Measurements from ENCODE around the gene MYRIP. TPM values are rescaled to one million over a fixed set of nuclear protein-coding genes. Genes with fewer than 3 reads are reported as not detected.

MYRIP gene
- total RNA-seq, 2 experiments from 2014 or later, result not detected

GRCh38 chr3:39900462-39901002, 91.1 kb downstream of the MYRIP start:
- Mint-ChIP-seq H3K27ac (no peak overlapping the region), H3K36me3 (no peaks in the 10 kb centered on the region), H3K27me3 (no peaks in the 10 kb centered on the region), H3K4me3 (no peak overlapping the region), H3K9me3 (ENCODE audit: low read depth) (no peaks in the 10 kb centered on the region), H3K4me1 (no peaks in the 10 kb centered on the region)
- DNase-seq, result no peak
- CTCF ChIA-PET, result no interaction called here
- no peak for ATAC-seq

- Mint-ChIP-seq H3K4me1 (no peaks in the 10 kb centered on the region), H3K9me3 (ENCODE audit: low read depth) (no peaks in the 10 kb centered on the region), H3K4me3 (no peak overlapping the region), H3K27ac (no peak overlapping the region), H3K27me3 (no peaks in the 10 kb centered on the region), H3K36me3 (no peaks in the 10 kb centered on the region)
- DNase-seq (no peak), ATAC-seq (no peak)
- CTCF ChIA-PET, result no interaction called here
These were observed 93.8 kb downstream of the MYRIP start for GRCh38 chr3:39903253-39903652.

GRCh38 chr3:39905788-39906187, 96.4 kb downstream of the MYRIP start:
- no peak overlapping the region for H3K4me3 Mint-ChIP-seq
- no peaks in the 10 kb centered on the region for H3K27me3 Mint-ChIP-seq
- H3K27ac Mint-ChIP-seq, result no peak overlapping the region
- no peaks in the 10 kb centered on the region for H3K36me3 Mint-ChIP-seq
- no peak for DNase-seq
- no peaks in the 10 kb centered on the region for H3K9me3 Mint-ChIP-seq (ENCODE audit: low read depth)
- H3K4me1 Mint-ChIP-seq, result no peaks in the 10 kb centered on the region
- no peak for ATAC-seq
- CTCF ChIA-PET, result no interaction called here

GRCh38 chr3:39907981-39908380, 98.6 kb downstream of the MYRIP start:
- no peaks in the 10 kb centered on the region for H3K36me3 Mint-ChIP-seq
- H3K4me3 Mint-ChIP-seq, result no peak overlapping the region
- CTCF ChIA-PET, result no interaction called here
- no peaks in the 10 kb centered on the region for H3K27me3 Mint-ChIP-seq
- ATAC-seq (no peak), DNase-seq (no peak)
- no peaks in the 10 kb centered on the region for H3K9me3 Mint-ChIP-seq (ENCODE audit: low read depth)
- H3K27ac Mint-ChIP-seq, result no peak overlapping the region
- H3K4me1 Mint-ChIP-seq, result no peaks in the 10 kb centered on the region

GRCh38 chr3:39910135-39910534, 100.7 kb downstream of the MYRIP start:
- CTCF ChIA-PET, result no interaction called here
- Mint-ChIP-seq H3K27ac (no peak overlapping the region), H3K9me3 (ENCODE audit: low read depth) (no peaks in the 10 kb centered on the region), H3K36me3 (no peaks in the 10 kb centered on the region), H3K27me3 (no peaks in the 10 kb centered on the region), H3K4me3 (no peak overlapping the region), H3K4me1 (no peaks in the 10 kb centered on the region)
- no peak for DNase-seq
- no peak for ATAC-seq

- CTCF ChIA-PET, result no interaction called here
- no peak overlapping the region for H3K4me3 Mint-ChIP-seq
These were observed 101.5 kb downstream of the MYRIP start for GRCh38 chr3:39910826-39911464.

GRCh38 chr3:39911465-39912309, 102.3 kb downstream of the MYRIP start:
- no peak overlapping the region for H3K27ac Mint-ChIP-seq
- CTCF ChIA-PET, result no interaction called here
- H3K9me3 Mint-ChIP-seq (ENCODE audit: low read depth), result no peaks in the 10 kb centered on the region
- H3K4me1 Mint-ChIP-seq, result no peaks in the 10 kb centered on the region
- H3K27me3 Mint-ChIP-seq, result no peaks in the 10 kb centered on the region
- no peak for DNase-seq
- no peak for ATAC-seq
- no peak overlapping the region for H3K4me3 Mint-ChIP-seq
- H3K36me3 Mint-ChIP-seq, result no peaks in the 10 kb centered on the region

More at GRCh38 chr3:39910826-39911464, 101.5 kb downstream of the MYRIP start:
- no peak for ATAC-seq
- DNase-seq, result no peak
- Mint-ChIP-seq H3K27ac (no peak overlapping the region), H3K27me3 (no peaks in the 10 kb centered on the region), H3K9me3 (ENCODE audit: low read depth) (no peaks in the 10 kb centered on the region), H3K36me3 (no peaks in the 10 kb centered on the region), H3K4me1 (no peaks in the 10 kb centered on the region)

- Mint-ChIP-seq H3K27me3 (no peaks in the 10 kb centered on the region), H3K9me3 (ENCODE audit: low read depth) (no peaks in the 10 kb centered on the region), H3K27ac (no peak overlapping the region), H3K4me1 (no peaks in the 10 kb centered on the region), H3K4me3 (no peak overlapping the region), H3K36me3 (no peaks in the 10 kb centered on the region)
- CTCF ChIA-PET, result no interaction called here
- ATAC-seq (no peak), DNase-seq (no peak)
These were observed 105.6 kb downstream of the MYRIP start for GRCh38 chr3:39915027-39915426.

GRCh38 chr3:39917065-39917773, 107.8 kb downstream of the MYRIP start:
- CTCF ChIA-PET, result interaction anchor here (0.9 kb wide), 1 partner anchor 36 kb away, joined by 3 read pairs; no protein-coding TSS in a partner anchor
- Mint-ChIP-seq H3K4me1 (no peaks in the 10 kb centered on the region), H3K36me3 (no peaks in the 10 kb centered on the region)

GRCh38 chr3:39919281-39919680, 109.9 kb downstream of the MYRIP start:
- DNase-seq (no peak), ATAC-seq (no peak)
- H3K36me3 Mint-ChIP-seq, result no peaks in the 10 kb centered on the region
- H3K9me3 Mint-ChIP-seq (ENCODE audit: low read depth), result no peaks in the 10 kb centered on the region
- H3K4me3 Mint-ChIP-seq, result no peak overlapping the region
- H3K27me3 Mint-ChIP-seq, result no peaks in the 10 kb centered on the region
- CTCF ChIA-PET, result no interaction called here
- H3K27ac Mint-ChIP-seq, result no peak overlapping the region
- no peaks in the 10 kb centered on the region for H3K4me1 Mint-ChIP-seq

More at GRCh38 chr3:39917065-39917773, 107.8 kb downstream of the MYRIP start:
- Mint-ChIP-seq H3K9me3 (ENCODE audit: low read depth) (no peaks in the 10 kb centered on the region), H3K4me3 (no peak overlapping the region), H3K27me3 (no peaks in the 10 kb centered on the region), H3K27ac (no peak overlapping the region)
- no peak for ATAC-seq
- DNase-seq, result no peak

GRCh38 chr3:39920271-39920670, 110.9 kb downstream of the MYRIP start:
- H3K9me3 Mint-ChIP-seq (ENCODE audit: low read depth), result no peaks in the 10 kb centered on the region
- CTCF ChIA-PET, result no interaction called here
- no peaks in the 10 kb centered on the region for H3K4me1 Mint-ChIP-seq
- ATAC-seq, result no peak
- no peaks in the 10 kb centered on the region for H3K36me3 Mint-ChIP-seq
- no peak overlapping the region for H3K4me3 Mint-ChIP-seq
- DNase-seq, result no peak
- H3K27me3 Mint-ChIP-seq, result no peaks in the 10 kb centered on the region
- H3K27ac Mint-ChIP-seq, result no peak overlapping the region

- no peak overlapping the region for H3K27ac Mint-ChIP-seq
- CTCF ChIA-PET, result no interaction called here
These were observed 118.1 kb downstream of the MYRIP start for GRCh38 chr3:39927479-39927878.

GRCh38 chr3:39933986-39934693, 124.7 kb downstream of the MYRIP start:
- H3K4me1 Mint-ChIP-seq, result no peaks in the 10 kb centered on the region
- CTCF ChIA-PET, result no interaction called here

More at GRCh38 chr3:39927479-39927878, 118.1 kb downstream of the MYRIP start:
- no peaks in the 10 kb centered on the region for H3K9me3 Mint-ChIP-seq (ENCODE audit: low read depth)
- peaks cover 2% of the 10 kb centered on the region for H3K27me3 Mint-ChIP-seq
- no peak overlapping the region for H3K4me3 Mint-ChIP-seq
- DNase-seq (no peak), ATAC-seq (no peak)
- H3K36me3 Mint-ChIP-seq, result no peaks in the 10 kb centered on the region
- no peaks in the 10 kb centered on the region for H3K4me1 Mint-ChIP-seq

More at GRCh38 chr3:39933986-39934693, 124.7 kb downstream of the MYRIP start:
- DNase-seq (no peak), ATAC-seq (no peak)
- Mint-ChIP-seq H3K27ac (no peak overlapping the region), H3K27me3 (peaks cover 2% of the 10 kb centered on the region), H3K9me3 (ENCODE audit: low read depth) (no peaks in the 10 kb centered on the region), H3K36me3 (no peaks in the 10 kb centered on the region), H3K4me3 (no peak overlapping the region)

Measured in activated CD8-positive, alpha-beta memory T cell treated with anti-CD3 and anti-CD28 coated beads, Interleukin-2, amount 10 ng/mL, durations not matched to agents 7 days and 5 days (primary cell).